NT2/D1 (cell line): Measurements from ENCODE around the gene DNAJC4.

ENCODE experiments used
- YY1 ChIP-seq: IDR thresholded peaks from 2 replicates; pipeline ENCODE4 v1.6.1; 2011; ENCODE audit not compliant: insufficient read length, insufficient read depth
- ZNF274 ChIP-seq: IDR thresholded peaks from 2 replicates; pipeline ENCODE4 v1.6.1; 2011; ENCODE audit warnings: mild to moderate bottlenecking, low read depth, low read length

DNA sequence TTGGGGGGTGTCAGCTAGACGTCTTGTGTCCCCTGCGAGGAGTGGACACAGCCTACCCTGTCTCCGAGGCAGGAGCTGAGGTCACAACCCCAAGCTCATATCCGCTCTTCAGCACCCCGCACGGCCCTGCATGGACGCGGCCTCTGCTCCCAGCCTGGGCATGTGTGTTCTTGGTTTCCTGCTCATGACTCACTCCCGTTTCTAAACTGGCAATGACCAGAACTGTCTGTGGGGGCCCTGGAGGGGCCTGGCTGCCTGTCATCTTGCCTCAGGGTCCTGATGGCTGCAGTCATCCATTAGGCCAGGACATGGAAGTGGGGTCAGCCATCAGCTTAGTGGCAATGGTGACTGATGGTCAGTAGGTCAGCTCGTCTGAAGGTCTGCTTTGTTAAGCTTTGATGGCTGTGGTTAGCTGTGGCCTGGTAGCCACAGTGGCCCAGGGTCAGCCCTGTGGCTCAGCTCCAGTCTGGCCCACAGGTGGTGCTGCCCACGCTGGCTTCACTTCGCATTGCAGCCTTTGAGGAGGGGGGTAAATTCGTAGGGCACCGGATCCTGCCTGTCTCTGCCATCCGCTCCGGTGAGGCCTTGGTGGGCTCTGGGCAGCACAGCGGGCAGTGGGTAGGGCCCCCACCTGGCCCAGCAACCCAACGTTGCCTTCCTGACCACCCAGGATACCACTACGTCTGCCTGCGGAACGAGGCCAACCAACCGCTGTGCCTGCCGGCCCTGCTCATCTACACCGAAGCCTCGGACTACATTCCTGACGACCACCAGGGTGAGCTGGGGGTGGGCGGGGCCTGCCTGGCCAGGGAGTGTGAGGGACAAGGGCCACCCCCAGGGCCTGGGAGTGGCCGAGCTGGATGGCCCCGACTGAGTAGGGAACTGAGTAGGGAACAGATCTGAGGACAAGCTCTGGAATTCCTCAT is 32.9 kb downstream of the DNAJC4 start:
- TF ChIP-seq ZNF274 (no peak), YY1 (no peak)
